HCT116 (cell line): Measurements from ENCODE around the gene RTN4RL1. TPM values are rescaled to one million over a fixed set of nuclear protein-coding genes. Genes with fewer than 3 reads are reported as not detected.

Source experiments
- ATAC-seq: fragments of 200-7000 bp; cut with Tn5 transposase; 2 replicates; pipeline ENCODE4 v1.9.1; 2020; ENCODE audit warnings: mild to moderate bottlenecking, moderate library complexity
- BruUV-seq: library from RNA; stranded (reverse); fragments of 400-500 nt; replicated peaks from 2 replicates; lab custom pipeline; 2021; lab: Mats Ljungman, UMichigan
- CTCF ChIA-PET: fragments of 300-600 bp; sonication (Branson Sonifier 250); formaldehyde crosslinking; loops from one replicate; lab custom pipeline; 2021; ENCODE audit warnings: antibody characterized with exemption; lab: Charles Lee
- POLR2A ChIA-PET: fragments of 300-600, 350-600 bp; sonication (Branson Sonifier 250); formaldehyde crosslinking; loops from one replicate; lab custom pipeline; 2021; ENCODE audit warnings: antibody characterized with exemption; lab: Charles Lee
- RAD21 ChIA-PET, 2 experiments: fragments of 300-600 bp; sonication (Branson Sonifier 250); formaldehyde crosslinking; loops; one replicate each; lab custom pipeline; 2023; ENCODE audit warnings: low total read pairs in 2 of 2; ENCODE audit not compliant: uncharacterized antibody in 2 of 2, unreplicated experiment in 2 of 2, low non-redundant PET in 1 of 2; lab: Charles Lee
- DNase-seq: peaks from one replicate; pipeline ENCODE4 v3.0.0-alpha.2; 2010; ENCODE audit warnings: low read depth, low spot score
- H2AFZ ChIP-seq: fragments of 200-600 bp; shearing (Covaris generic), sonication (generic); 2 replicates; pipeline ENCODE4 v1.6.1; 2017; ENCODE audit warnings: low read depth, mixed run types, mixed read lengths, antibody characterized with exemption, low read length; ENCODE audit not compliant: poor library complexity, severe bottlenecking
- H3K27ac ChIP-seq: 2 replicates; pipeline ENCODE4 v1.5.1; 2012; ENCODE audit warnings: low read depth, low read length
- H3K27me3 ChIP-seq: fragments of 200-600 bp; sonication (generic); 2 replicates; pipeline ENCODE4 v1.6.1; 2016; ENCODE audit warnings: mixed run types, low read length, mixed read lengths; ENCODE audit not compliant: insufficient read depth
- H3K36me3 ChIP-seq, 2 experiments: fragments of 200-500 bp in 1 of 2; fragments of 200-600 bp in 1 of 2; sonication (Bioruptor generic) in 1 of 2; sonication (generic) in 1 of 2; 2 replicates each; pipeline versions ENCODE4 v1.5.1 to v1.6.1; 2014 to 2016; ENCODE audit warnings: low read length in 2 of 2, inconsistent platforms in 1 of 2, mixed read lengths in 1 of 2, mixed run types in 1 of 2; ENCODE audit not compliant: insufficient read depth in 2 of 2, control insufficient read depth in 1 of 2
- H3K4me1 ChIP-seq, 2 experiments: fragments of 200-600 bp in 1 of 2; sonication (generic) in 1 of 2; 2 replicates each; pipeline versions ENCODE4 v1.5.1 to v1.6.1; 2012 to 2017; ENCODE audit warnings: low read length in 2 of 2, inconsistent platforms in 1 of 2, mild to moderate bottlenecking in 1 of 2, mixed read lengths in 1 of 2, mixed run types in 1 of 2, moderate library complexity in 1 of 2; ENCODE audit not compliant: insufficient read depth in 2 of 2, control insufficient read depth in 1 of 2
- H3K4me2 ChIP-seq: fragments of 200-600 bp; sonication (generic); 2 replicates; pipeline ENCODE4 v1.6.1; 2017; ENCODE audit warnings: mixed run types, low read length, mixed read lengths
- H3K4me3 ChIP-seq, 2 experiments: fragments of 200-600 bp in 1 of 2; sonication (generic) in 1 of 2; replicated peaks in 1 of 2; 2 replicates each; pipeline ENCODE4 v1.5.1; 2011 to 2016; ENCODE audit warnings: low read length in 2 of 2, control low read depth in 1 of 2, low read depth in 1 of 2, mild to moderate bottlenecking in 1 of 2, mixed read lengths in 1 of 2, mixed run types in 1 of 2
- H3K79me2 ChIP-seq: fragments of 200-600 bp; sonication (generic); 2 replicates; pipeline ENCODE4 v1.6.1; 2017; ENCODE audit warnings: mild to moderate bottlenecking, mixed run types, low read length, moderate library complexity, mixed read lengths; ENCODE audit not compliant: insufficient read depth
- H3K9ac ChIP-seq: fragments of 200-600 bp; sonication (generic); 2 replicates; pipeline ENCODE4 v1.6.1; 2016; ENCODE audit warnings: low read length, mixed read lengths
- H3K9me2 ChIP-seq: fragments of 200-600 bp; sonication (generic), shearing (Covaris generic); 2 replicates; pipeline ENCODE4 v1.6.1; 2017; ENCODE audit warnings: mixed run types, mild to moderate bottlenecking, moderate library complexity; ENCODE audit not compliant: insufficient read depth
- H3K9me3 ChIP-seq, 2 experiments: fragments of 200-500 bp in 1 of 2; fragments of 200-600 bp in 1 of 2; sonication (Bioruptor generic) in 1 of 2; sonication (generic) in 1 of 2; 2 replicates each; pipeline ENCODE4 v1.6.1; 2014 to 2017; ENCODE audit warnings: low read length in 2 of 2, mixed read lengths in 2 of 2, inconsistent platforms in 1 of 2, low read depth in 1 of 2, mild to moderate bottlenecking in 1 of 2, mixed run types in 1 of 2, moderate library complexity in 1 of 2; ENCODE audit not compliant: control insufficient read depth in 1 of 2, insufficient read depth in 1 of 2
- H4K20me1 ChIP-seq: fragments of 200-600 bp; sonication (generic), shearing (Covaris generic); 2 replicates; pipeline ENCODE4 v1.6.1; 2017; ENCODE audit warnings: mixed run types, mild to moderate bottlenecking, moderate library complexity; ENCODE audit not compliant: insufficient read depth
- CEBPB ChIP-seq: IDR thresholded peaks from 2 replicates; pipeline ENCODE4 v1.6.1; 2012; ENCODE audit warnings: low read depth
- EGR1 ChIP-seq: IDR thresholded peaks from 2 replicates; pipeline ENCODE4 v1.6.1; 2012; ENCODE audit warnings: low read depth
- ELF1 ChIP-seq: IDR thresholded peaks from 2 replicates; pipeline ENCODE4 v1.6.1; 2012; ENCODE audit warnings: low read depth, borderline replicate concordance
- EZH2 ChIP-seq: fragments of 200-600 bp; sonication (generic); IDR thresholded peaks from 2 replicates; pipeline ENCODE4 v1.6.1; 2017; ENCODE audit warnings: antibody characterized with exemption, mixed run types
- FOSL1 ChIP-seq: IDR thresholded peaks from 2 replicates; pipeline ENCODE4 v1.6.1; 2012; ENCODE audit warnings: low read depth
- JUND ChIP-seq: IDR thresholded peaks from 2 replicates; pipeline ENCODE4 v1.6.1; 2012
- POLR2A ChIP-seq: IDR thresholded peaks from 2 replicates; pipeline ENCODE4 v1.7.0; 2011; ENCODE audit warnings: borderline replicate concordance; ENCODE audit not compliant: insufficient read depth, insufficient read length; ENCODE audit errors: extremely low read depth
- RAD21 ChIP-seq: IDR thresholded peaks from 2 replicates; pipeline ENCODE4 v1.6.1; 2012; ENCODE audit warnings: low read depth, mild to moderate bottlenecking
- REST ChIP-seq: IDR thresholded peaks from 2 replicates; pipeline ENCODE4 v1.6.1; 2012; ENCODE audit warnings: low read depth
- SIN3A ChIP-seq: IDR thresholded peaks from 2 replicates; pipeline ENCODE4 v1.6.1; 2012; ENCODE audit warnings: low read depth
- SP1 ChIP-seq: IDR thresholded peaks from 2 replicates; pipeline ENCODE4 v1.6.1; 2012; ENCODE audit warnings: low read depth
- SRF ChIP-seq: IDR thresholded peaks from 2 replicates; pipeline ENCODE4 v1.6.1; 2012; ENCODE audit warnings: low read depth
- TCF7L2 ChIP-seq: IDR thresholded peaks from 2 replicates; pipeline ENCODE4 v1.7.0; 2011; ENCODE audit warnings: borderline replicate concordance, inconsistent platforms; ENCODE audit not compliant: insufficient read depth, insufficient read length; ENCODE audit errors: extremely low read depth
- YY1 ChIP-seq: IDR thresholded peaks from 2 replicates; pipeline ENCODE4 v1.6.1; 2011; ENCODE audit warnings: low read length, low read depth, moderate library complexity, mild to moderate bottlenecking; ENCODE audit not compliant: insufficient replicate concordance; ENCODE audit errors: extremely low read depth
- ZBTB33 ChIP-seq: IDR thresholded peaks from 2 replicates; pipeline ENCODE4 v1.6.1; 2011; ENCODE audit warnings: mild to moderate bottlenecking, low read length, moderate library complexity; ENCODE audit not compliant: insufficient replicate concordance; ENCODE audit errors: extremely low read depth
- ZFX ChIP-seq: fragments of 450-650 bp; IDR thresholded peaks from 2 replicates; pipeline ENCODE4 v1.6.1; 2017
- ZNF274 ChIP-seq: fragments of 200-500 bp; sonication (Bioruptor generic); IDR thresholded peaks from 2 replicates; pipeline ENCODE4 v1.6.1; 2014; ENCODE audit warnings: mild to moderate bottlenecking, low read depth, low read length, inconsistent platforms
- intact Hi-C: fragments of 100-400 bp; cut with micrococcal nuclease; formaldehyde crosslinking; loops from 2 replicates; pipeline ENCODE4 v1.10.0; 2022
- total RNA-seq: library from RNA; stranded (reverse); gene quantifications from one replicate; pipeline ENCODE4 v1.2.1, GENCODE V29; 2021; ENCODE audit not compliant: unreplicated experiment
- TF ChIP-seq, protein P1 (sequence below): IDR thresholded peaks from 2 replicates; pipeline ENCODE4 v1.6.1; 2012

RTN4RL1 gene
- total RNA-seq, 1 experiment from 2014 or later, result 3.7 TPM

- POLR2A ChIA-PET, result no interaction called here
- H2AFZ ChIP-seq, result no peak overlapping the region
- no peaks in the 10 kb centered on the region for H3K27me3 ChIP-seq
- no peaks in the 10 kb centered on the region for H4K20me1 ChIP-seq
- TF ChIP-seq ELF1 (no peak), SRF (no peak), ZNF274 (no peak), SIN3A (no peak), RAD21 (no peak), TCF7L2 (no peak), CEBPB (no peak), ZFX (no peak), SP1 (no peak)
- TF ChIP-seq, protein P1, sequence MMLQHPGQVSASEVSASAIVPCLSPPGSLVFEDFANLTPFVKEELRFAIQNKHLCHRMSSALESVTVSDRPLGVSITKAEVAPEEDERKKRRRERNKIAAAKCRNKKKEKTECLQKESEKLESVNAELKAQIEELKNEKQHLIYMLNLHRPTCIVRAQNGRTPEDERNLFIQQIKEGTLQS, result no peak
- TF ChIP-seq, all 23 proteins: peak for 0
- Histone ChIP-seq H3K4me3 (no peak overlapping the region), H3K9ac (no peak overlapping the region), H3K9me3 (no peaks in the 10 kb centered on the region), H3K4me1 (no peaks in the 10 kb centered on the region), H3K79me2 (no peaks in the 10 kb centered on the region), H3K4me2 (no peak overlapping the region), H3K36me3 (no peaks in the 10 kb centered on the region), H3K27ac (no peak overlapping the region), H3K9me2 (no peaks in the 10 kb centered on the region)
- CTCF ChIA-PET, result no interaction called here
- intact Hi-C loops, result no loop called here
- ATAC-seq (no peak), DNase-seq (no peak)
- RAD21 ChIA-PET, result no interaction called here
- no TSS peak for BruUV-seq
These were observed 88.4 kb downstream of the RTN4RL1 start for GRCh38 chr17:1936766-1937165.

GRCh38 chr17:1934901-1935300, 90.2 kb downstream of the RTN4RL1 start:
- H4K20me1 ChIP-seq, result no peaks in the 10 kb centered on the region
- no peaks in the 10 kb centered on the region for H3K27me3 ChIP-seq
- no peaks in the 10 kb centered on the region for H3K9me2 ChIP-seq
- no peak overlapping the region for H3K4me3 ChIP-seq
- no peak for ATAC-seq
- BruUV-seq, result no TSS peak
- no peaks in the 10 kb centered on the region for H3K4me1 ChIP-seq
- H3K4me2 ChIP-seq, result no peak overlapping the region
- ChIA-PET CTCF (no interaction called here), POLR2A (no interaction called here), RAD21 (no interaction called here)
- H3K79me2 ChIP-seq, result no peaks in the 10 kb centered on the region
- no peaks in the 10 kb centered on the region for H3K9me3 ChIP-seq
- no peak overlapping the region for H2AFZ ChIP-seq
- intact Hi-C loops, result no loop called here
- H3K27ac ChIP-seq, result no peak overlapping the region
- no peak for DNase-seq
- H3K9ac ChIP-seq, result no peak overlapping the region
- H3K36me3 ChIP-seq, result no peaks in the 10 kb centered on the region
- TF ChIP-seq ELF1, result no peak
- TF ChIP-seq REST, result no peak
- no peak for TF ChIP-seq ZNF274
- TF ChIP-seq EGR1, result no peak
- no peak for TF ChIP-seq POLR2A
- no peak for TF ChIP-seq FOSL1
- no peak for TF ChIP-seq YY1
- no peak for TF ChIP-seq EZH2
- no peak for TF ChIP-seq CEBPB
- TF ChIP-seq SRF, result no peak
- no peak for TF ChIP-seq ZBTB33
- no peak for TF ChIP-seq JUND
